T-helper 1 cell treated with Interleukin-12 subunit alpha and Interleukin-12 subunit beta and Interleukin-4 antibody, amounts not matched to agents 30 μg/mL and 1 μg/mL, for 36 hours (primary cell): ENCODE data around the gene GALNT18.

Experiments
- H3K27ac Mint-ChIP-seq: one replicate; pipeline ENCODE4 v1.8.0; 2021; ENCODE audit warnings: mild to moderate bottlenecking, mixed read lengths
- H3K27me3 Mint-ChIP-seq: one replicate; pipeline ENCODE4 v1.8.0; 2021; ENCODE audit warnings: low read depth, mixed read lengths
- H3K36me3 Mint-ChIP-seq: one replicate; pipeline ENCODE4 v1.8.0; 2021; ENCODE audit warnings: low read depth, mixed read lengths
- H3K4me1 Mint-ChIP-seq: one replicate; pipeline ENCODE4 v1.8.0; 2021; ENCODE audit warnings: low read depth, mixed read lengths
- H3K4me3 Mint-ChIP-seq: one replicate; pipeline ENCODE4 v1.8.0; 2021; ENCODE audit warnings: mild to moderate bottlenecking, moderate library complexity, mixed read lengths
- H3K9me3 Mint-ChIP-seq: one replicate; pipeline ENCODE4 v1.8.0; 2021; ENCODE audit warnings: mixed read lengths

GALNT18 gene

DNA sequence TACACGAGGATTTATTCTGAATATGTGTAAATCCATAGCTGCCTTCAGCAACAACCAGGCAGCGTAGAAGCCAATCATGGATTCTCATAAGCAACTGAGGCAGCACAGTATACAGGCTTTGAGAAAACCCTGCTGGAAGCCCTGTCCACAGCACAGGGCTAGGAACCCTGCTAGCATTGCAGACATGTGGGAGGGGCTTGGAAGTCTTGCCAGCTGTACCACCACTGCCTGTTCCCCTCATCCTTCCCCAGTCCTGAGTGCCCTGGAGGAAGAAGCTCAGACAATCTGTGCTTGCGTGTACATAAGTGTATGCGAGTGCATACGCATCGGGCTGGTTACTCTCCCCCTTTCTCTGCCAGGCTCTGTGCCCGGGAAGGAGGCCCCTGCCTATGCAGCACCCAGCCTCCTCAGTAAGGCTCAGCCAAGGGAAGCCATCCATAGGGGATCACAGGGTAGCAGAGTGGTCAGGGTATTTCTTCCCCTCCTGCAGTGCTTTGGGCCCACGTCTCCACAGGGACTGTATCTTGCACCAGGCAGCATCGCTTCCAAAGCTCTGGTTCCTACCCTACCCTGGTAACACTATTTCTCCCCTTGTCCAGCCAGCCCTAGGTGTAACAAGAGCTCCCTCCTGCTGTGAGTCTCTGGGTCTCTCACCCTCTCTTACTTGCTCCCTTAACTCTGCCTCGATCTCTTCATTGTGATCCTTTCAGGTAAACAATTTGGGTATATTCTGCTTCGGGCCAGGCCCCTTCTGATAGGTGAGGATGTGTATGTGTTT lies 90.5 kb downstream of the GALNT18 start:
- no peaks in the 10 kb centered on the region for H3K9me3 Mint-ChIP-seq
- H3K4me1 Mint-ChIP-seq: no peaks in the 10 kb centered on the region
- H3K27me3 Mint-ChIP-seq: no peaks in the 10 kb centered on the region
- no peaks in the 10 kb centered on the region for H3K36me3 Mint-ChIP-seq
- no peak overlapping the region for H3K4me3 Mint-ChIP-seq
- H3K27ac Mint-ChIP-seq: no peak overlapping the region

DNA sequence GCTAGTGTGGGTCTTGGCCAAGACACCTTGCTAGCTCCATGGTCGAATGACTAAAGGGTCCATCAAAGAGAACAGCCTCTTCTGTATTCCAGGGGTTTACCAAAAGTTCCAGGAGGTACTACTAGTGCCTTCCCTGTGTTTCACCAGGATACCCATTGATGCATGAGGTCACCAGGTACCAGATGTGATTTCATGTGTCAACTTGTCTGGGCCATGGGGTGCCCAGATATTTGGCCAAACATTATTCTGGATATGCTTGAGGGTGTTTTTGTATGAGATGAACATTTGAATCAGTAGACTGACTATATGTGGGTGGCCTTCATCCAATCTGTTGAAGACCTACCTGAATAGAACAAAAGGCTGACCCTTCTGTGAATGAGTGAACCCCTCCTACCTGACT lies 92.8 kb downstream of the GALNT18 start:
- Mint-ChIP-seq H3K4me3 (no peak overlapping the region), H3K9me3 (no peaks in the 10 kb centered on the region), H3K27ac (no peak overlapping the region), H3K36me3 (no peaks in the 10 kb centered on the region), H3K4me1 (peaks cover 6% of the 10 kb centered on the region), H3K27me3 (no peaks in the 10 kb centered on the region)

DNA sequence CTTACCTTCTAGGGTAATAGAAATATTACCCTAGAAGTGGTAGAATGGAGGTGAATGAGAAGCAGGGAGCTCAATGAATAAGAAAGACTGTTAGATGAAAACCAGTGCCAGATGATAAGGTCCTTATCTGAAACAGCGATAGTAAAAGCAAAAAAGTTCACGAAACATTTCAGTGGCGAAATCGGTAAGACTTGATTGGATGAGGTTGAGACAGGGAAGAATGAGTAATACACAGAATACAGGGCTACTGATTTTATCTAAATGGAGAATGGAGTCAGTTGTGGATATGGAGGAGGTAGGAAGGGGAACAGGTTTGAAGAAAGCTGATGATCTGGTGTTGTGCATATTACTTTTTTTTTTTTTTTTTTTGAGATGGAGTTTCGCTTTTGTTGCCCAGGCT lies 96.5 kb downstream of the GALNT18 start:
- Mint-ChIP-seq H3K4me1 (peaks cover 6% of the 10 kb centered on the region), H3K9me3 (no peaks in the 10 kb centered on the region), H3K4me3 (no peak overlapping the region), H3K27me3 (no peaks in the 10 kb centered on the region), H3K36me3 (no peaks in the 10 kb centered on the region), H3K27ac (no peak overlapping the region)

DNA sequence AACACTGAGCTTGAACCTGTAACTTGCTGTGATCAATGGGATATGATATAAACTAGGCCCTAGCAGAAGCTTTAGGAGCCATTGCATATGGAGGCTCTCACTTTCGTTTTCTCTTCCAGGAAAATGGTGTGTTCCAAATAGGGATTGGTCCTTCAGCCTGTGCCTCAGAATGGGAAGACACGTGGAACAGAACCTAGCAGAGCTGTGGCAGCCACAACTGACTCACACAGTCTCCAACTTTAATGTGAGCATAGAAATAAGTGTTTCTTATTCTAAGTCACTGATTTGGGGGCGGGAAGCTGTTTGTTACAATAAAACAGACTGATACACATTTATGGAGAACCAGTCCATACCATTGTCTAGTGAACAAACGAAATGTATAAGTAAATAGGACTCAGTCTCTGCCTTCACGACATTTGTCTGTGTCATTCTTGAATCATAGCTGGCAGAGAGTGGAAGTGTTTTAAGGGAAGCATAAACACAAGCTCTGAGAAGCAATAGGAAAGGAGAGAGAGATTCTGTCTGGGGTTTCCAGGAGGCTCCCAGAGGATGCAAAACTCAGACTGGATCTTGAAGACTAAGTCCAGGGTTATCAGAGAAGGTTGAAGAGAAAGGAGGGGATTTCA lies 97.3 kb downstream of the GALNT18 start:
- Mint-ChIP-seq H3K36me3 (no peaks in the 10 kb centered on the region), H3K27me3 (no peaks in the 10 kb centered on the region), H3K27ac (no peak overlapping the region), H3K4me3 (no peak overlapping the region), H3K9me3 (no peaks in the 10 kb centered on the region), H3K4me1 (peaks cover 6% of the 10 kb centered on the region)

DNA sequence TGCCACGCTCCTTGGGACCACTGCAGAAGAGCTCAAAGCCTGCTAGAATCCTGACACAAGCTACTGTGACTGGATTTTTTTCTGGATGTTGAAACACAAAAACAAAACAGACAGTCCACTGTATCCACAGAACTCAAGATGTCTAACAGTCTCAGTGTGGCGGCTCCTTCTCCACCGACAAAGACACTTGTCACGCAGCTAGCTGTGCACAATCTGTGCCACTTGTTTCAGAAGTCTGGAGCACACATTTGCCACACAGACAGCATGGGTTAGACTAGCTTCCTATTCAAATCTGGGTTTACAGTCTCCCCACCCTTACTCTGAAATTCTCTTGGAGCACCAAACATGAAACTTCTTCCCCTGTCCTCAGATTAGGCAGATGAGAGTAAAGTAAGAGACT lies 99.2 kb downstream of the GALNT18 start:
- Mint-ChIP-seq H3K36me3 (no peaks in the 10 kb centered on the region), H3K9me3 (no peaks in the 10 kb centered on the region), H3K4me1 (peaks cover 6% of the 10 kb centered on the region), H3K27me3 (no peaks in the 10 kb centered on the region), H3K27ac (no peak overlapping the region), H3K4me3 (no peak overlapping the region)

DNA sequence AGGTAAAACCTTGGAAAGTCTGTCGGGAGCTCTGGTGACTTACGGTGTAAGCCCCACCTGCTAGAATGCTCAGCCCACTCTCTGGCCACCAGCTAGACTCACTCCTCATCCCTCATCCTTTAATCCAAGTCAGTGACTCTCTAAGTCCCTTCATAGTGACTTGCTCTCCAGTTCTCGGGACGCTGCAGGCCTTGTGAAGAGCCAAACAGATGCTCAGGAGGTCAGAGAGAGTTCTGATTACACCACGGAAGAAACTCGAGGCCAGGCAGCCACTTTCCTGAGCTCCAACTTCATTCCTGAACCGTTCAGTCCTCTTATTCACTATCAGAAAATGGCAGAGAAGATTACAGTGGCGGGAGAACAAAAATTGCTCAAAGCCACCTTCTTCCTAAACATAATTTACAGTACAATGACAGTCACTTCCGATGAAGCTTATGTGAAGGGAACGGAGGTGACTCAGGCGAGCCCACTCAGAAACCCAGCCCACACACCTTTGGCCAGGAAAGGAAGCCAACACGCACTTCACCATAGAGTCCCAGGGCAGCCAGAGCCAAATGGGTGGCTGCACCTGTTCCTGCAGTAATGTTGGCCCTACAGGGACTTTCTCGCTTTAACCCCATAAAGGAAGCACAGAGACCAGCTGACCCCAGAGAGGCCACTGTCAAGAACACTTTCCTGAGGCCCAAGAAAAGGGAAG lies 100.4 kb downstream of the GALNT18 start:
- H3K27ac Mint-ChIP-seq: no peak overlapping the region
- no peaks in the 10 kb centered on the region for H3K27me3 Mint-ChIP-seq
- H3K36me3 Mint-ChIP-seq: no peaks in the 10 kb centered on the region
- no peaks in the 10 kb centered on the region for H3K9me3 Mint-ChIP-seq
- no peak overlapping the region for H3K4me3 Mint-ChIP-seq
- peaks cover 6% of the 10 kb centered on the region for H3K4me1 Mint-ChIP-seq

DNA sequence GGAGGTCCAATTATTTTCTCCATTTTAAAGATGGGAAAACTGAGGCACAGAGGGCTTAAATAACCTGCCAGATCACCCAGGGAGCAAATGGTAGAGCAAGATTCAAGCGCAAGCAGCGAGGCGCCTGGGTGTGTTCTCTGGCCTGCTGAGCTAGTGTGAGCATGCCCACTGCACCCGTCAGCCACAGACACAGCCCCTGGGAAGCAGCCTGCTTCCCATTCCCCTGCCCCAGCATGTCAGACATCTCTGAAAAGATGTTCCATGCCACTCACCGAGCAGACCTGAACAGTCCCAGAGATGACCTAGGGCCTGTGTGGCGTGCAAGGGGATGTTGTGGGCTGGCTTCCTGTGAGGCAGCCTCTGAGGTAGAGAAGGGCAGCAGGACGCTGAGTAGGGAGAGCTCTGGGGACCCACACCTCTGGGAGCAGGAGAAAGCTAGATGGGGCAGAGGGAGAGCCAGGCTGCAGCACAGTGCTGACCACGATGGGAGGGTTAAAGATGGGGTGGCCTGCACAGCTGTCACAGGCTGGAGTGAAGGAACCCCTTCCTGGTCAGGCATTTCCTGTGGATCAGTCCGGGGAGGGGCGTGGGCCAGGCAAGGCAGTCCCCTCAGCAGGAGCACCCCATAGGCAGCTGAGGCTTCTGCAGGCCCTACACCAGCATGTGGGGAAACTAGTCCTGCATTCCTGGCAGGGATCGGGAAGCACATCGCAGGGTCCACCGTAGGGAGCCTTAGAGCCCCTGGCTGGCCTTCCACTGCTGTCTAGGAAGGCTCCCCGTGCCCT lies 101.4 kb downstream of the GALNT18 start:
- H3K27me3 Mint-ChIP-seq: no peaks in the 10 kb centered on the region
- no peak overlapping the region for H3K27ac Mint-ChIP-seq
- no peaks in the 10 kb centered on the region for H3K36me3 Mint-ChIP-seq
- H3K4me1 Mint-ChIP-seq: peaks cover 6% of the 10 kb centered on the region
- no peak overlapping the region for H3K4me3 Mint-ChIP-seq
- H3K9me3 Mint-ChIP-seq: no peaks in the 10 kb centered on the region

DNA sequence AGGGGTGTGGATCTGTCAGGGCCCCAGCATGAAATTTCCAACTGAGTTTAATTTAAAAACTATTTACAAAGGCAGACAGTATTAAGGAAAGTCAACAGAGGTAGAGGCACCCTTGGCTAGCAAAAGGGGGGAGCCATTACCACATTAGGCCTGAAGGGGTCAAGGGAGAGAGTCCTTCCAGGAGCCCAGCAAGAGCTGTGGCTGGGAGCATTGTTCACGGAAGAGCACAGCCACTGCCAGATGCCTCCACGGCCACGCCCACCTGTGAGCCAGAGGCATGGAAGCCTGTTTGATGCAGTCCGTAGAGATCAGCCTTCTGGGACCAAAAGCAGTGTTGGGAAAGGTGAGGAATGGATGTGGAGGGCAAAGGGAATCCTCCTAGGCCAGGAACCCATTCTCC lies 102.6 kb downstream of the GALNT18 start:
- H3K4me3 Mint-ChIP-seq: no peak overlapping the region
- peaks cover under 1% of the 10 kb centered on the region for H3K4me1 Mint-ChIP-seq
- no peaks in the 10 kb centered on the region for H3K27me3 Mint-ChIP-seq
- no peak overlapping the region for H3K27ac Mint-ChIP-seq
- no peaks in the 10 kb centered on the region for H3K36me3 Mint-ChIP-seq
- no peaks in the 10 kb centered on the region for H3K9me3 Mint-ChIP-seq

DNA sequence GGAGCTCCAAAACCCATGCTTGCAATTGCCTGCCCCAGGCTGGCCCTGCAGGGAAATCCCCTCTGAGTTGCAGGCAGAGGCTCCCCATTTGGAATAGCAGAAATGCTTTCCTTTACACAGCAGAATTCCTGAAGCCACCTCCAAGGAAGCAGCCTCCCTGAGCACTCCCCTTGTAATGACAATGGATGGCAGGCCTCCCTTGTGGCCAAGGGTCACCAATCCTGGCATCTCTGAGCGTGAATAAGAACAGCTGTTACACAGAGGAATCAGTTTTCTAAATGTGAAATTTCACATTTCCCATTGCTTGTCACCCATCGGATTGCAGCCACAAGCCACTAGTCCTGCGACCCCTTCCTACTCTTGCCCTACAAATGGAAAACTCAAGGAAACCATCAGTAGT lies 107.6 kb downstream of the GALNT18 start:
- no peaks in the 10 kb centered on the region for H3K27me3 Mint-ChIP-seq
- H3K36me3 Mint-ChIP-seq: no peaks in the 10 kb centered on the region
- no peaks in the 10 kb centered on the region for H3K9me3 Mint-ChIP-seq
- H3K27ac Mint-ChIP-seq: no peak overlapping the region
- H3K4me1 Mint-ChIP-seq: no peaks in the 10 kb centered on the region
- H3K4me3 Mint-ChIP-seq: no peak overlapping the region

DNA sequence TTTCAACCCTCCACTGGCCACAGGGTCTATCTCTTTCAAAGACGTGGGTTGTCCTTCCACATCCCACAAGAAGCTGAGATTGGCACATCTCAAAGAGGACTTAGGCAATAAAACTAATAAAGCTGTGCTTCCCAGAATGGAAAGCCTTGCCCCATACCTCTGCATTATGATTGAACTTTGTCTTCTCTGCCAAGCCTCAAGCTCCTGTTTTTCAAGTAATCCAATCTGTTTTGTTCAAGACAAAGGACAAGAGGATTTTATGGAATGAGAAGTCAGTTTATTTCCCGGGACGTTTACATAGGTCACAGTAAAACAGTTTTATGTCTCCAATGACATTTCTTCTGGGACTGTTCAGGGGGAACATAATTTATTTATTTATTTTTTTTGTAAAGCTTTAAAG lies 108.4 kb downstream of the GALNT18 start:
- Mint-ChIP-seq H3K27me3 (no peaks in the 10 kb centered on the region), H3K9me3 (no peaks in the 10 kb centered on the region), H3K27ac (no peak overlapping the region), H3K4me3 (no peak overlapping the region), H3K4me1 (no peaks in the 10 kb centered on the region), H3K36me3 (no peaks in the 10 kb centered on the region)

DNA sequence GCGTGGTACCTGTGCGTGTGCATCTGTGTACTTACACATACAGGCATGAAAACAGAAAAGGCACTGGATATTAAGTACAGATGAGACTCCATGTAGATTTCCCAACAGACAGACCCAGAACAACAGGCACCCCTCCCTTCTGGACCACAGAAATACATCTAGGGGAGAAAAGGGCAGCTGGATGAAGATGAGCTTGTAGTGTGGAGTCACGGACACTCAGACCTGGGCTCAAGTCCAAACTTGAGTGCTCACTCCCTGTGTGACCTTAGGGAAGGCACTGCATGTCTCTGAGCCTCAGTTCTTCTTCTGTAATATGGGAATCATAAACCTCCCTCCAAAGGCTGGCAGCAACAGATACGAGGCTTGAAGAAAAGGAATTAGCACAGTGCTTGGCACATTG lies 108.9 kb downstream of the GALNT18 start:
- no peak overlapping the region for H3K4me3 Mint-ChIP-seq
- no peaks in the 10 kb centered on the region for H3K36me3 Mint-ChIP-seq
- H3K27ac Mint-ChIP-seq: no peak overlapping the region
- no peaks in the 10 kb centered on the region for H3K4me1 Mint-ChIP-seq
- H3K27me3 Mint-ChIP-seq: no peaks in the 10 kb centered on the region
- no peaks in the 10 kb centered on the region for H3K9me3 Mint-ChIP-seq

DNA sequence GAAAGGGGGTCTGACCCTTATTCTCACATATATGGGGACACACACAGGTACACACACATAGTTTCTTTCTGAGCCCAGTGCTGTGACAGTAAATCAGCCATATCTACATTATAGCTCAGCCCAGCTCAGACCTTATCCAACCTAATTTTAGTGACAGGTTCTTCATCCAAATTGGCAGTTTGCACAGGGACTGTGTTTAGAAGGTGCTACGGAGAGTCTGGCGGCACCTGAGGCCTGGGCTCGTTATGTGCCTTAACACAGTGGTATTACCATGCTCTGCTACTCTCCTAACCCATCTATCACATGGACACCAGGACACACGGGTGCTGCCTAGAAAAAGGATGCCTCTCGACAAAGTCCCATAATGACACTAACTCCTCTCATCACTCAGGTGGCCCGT lies 109.3 kb downstream of the GALNT18 start:
- H3K36me3 Mint-ChIP-seq: no peaks in the 10 kb centered on the region
- H3K4me3 Mint-ChIP-seq: no peak overlapping the region
- H3K4me1 Mint-ChIP-seq: no peaks in the 10 kb centered on the region
- no peak overlapping the region for H3K27ac Mint-ChIP-seq
- no peaks in the 10 kb centered on the region for H3K27me3 Mint-ChIP-seq
- no peaks in the 10 kb centered on the region for H3K9me3 Mint-ChIP-seq

DNA sequence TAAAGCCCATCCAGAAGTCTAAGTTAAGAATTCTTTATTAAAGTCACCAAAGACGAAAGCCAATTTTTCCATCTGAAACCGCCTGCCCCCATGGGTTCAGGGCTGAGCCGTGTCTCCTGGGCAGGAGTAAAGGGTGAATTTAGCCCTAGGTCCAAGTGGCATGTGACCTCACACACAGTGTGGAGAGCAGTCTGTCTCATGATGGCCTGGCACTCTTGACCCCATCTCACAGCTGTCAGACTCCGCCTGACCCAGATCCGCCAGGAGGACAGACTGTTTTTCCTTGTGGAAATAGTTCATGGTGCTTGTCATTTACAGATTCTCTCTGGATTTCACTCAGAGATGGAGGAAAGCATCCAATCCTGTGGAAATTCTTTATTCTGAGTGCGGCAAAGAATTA lies 109.7 kb downstream of the GALNT18 start:
- Mint-ChIP-seq H3K4me1 (no peaks in the 10 kb centered on the region), H3K36me3 (no peaks in the 10 kb centered on the region), H3K27me3 (no peaks in the 10 kb centered on the region), H3K9me3 (no peaks in the 10 kb centered on the region), H3K27ac (no peak overlapping the region), H3K4me3 (no peak overlapping the region)

DNA sequence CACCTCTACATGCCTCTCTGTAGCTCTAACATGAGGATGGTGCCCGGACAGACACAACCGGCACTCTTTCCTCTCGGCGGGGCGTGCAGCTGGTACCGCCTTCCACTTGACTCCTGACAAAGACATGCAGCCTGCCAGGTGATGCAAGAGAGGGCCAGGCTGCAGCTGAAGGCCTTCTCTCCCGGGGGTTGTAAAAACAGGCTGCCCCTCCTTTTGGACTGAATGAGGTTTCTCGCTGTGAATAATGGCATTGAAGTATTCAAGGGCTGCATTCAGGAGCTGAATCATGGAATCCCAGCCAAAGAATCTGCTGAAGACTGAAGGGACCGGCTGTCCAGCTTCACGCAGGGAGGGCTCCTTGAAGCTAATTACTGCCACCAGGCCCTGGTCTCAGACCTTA lies 110.9 kb downstream of the GALNT18 start:
- no peaks in the 10 kb centered on the region for H3K27me3 Mint-ChIP-seq
- no peaks in the 10 kb centered on the region for H3K4me1 Mint-ChIP-seq
- no peak overlapping the region for H3K27ac Mint-ChIP-seq
- no peak overlapping the region for H3K4me3 Mint-ChIP-seq
- no peaks in the 10 kb centered on the region for H3K36me3 Mint-ChIP-seq
- no peaks in the 10 kb centered on the region for H3K9me3 Mint-ChIP-seq
